Activated T-helper 1 cell treated with anti-CD3 and anti-CD28 coated beads, Interleukin-12 subunit alpha, Interleukin-12 subunit beta, Interleukin-2, Interleukin-4 antibody, amounts not matched to agents 30 ng/mL and 10 ng/mL and 1 ng/mL, durations not matched to agents 14 hours and 24 hours and 36 hours (primary cell): ENCODE measurements around the gene CYP4F3. TPM values are rescaled to one million over a fixed set of nuclear protein-coding genes. Genes with fewer than 3 reads are reported as not detected.

Source experiments
- DNase-seq: peaks from one replicate; pipeline ENCODE4 v3.0.0; 2021; ENCODE audit warnings: low spot score
- H3K27ac Mint-ChIP-seq: one replicate; pipeline ENCODE4 v1.8.0; 2021; ENCODE audit warnings: mild to moderate bottlenecking, mixed read lengths
- H3K27me3 Mint-ChIP-seq: one replicate; pipeline ENCODE4 v1.8.0; 2022; ENCODE audit warnings: mild to moderate bottlenecking, moderate library complexity, mixed read lengths; ENCODE audit not compliant: insufficient read depth
- H3K36me3 Mint-ChIP-seq: one replicate; pipeline ENCODE4 v1.8.0; 2021; ENCODE audit warnings: low read depth, mixed read lengths
- H3K4me1 Mint-ChIP-seq: one replicate; pipeline ENCODE4 v1.8.0; 2021; ENCODE audit warnings: low read depth, mixed read lengths
- H3K4me3 Mint-ChIP-seq: one replicate; pipeline ENCODE4 v1.8.0; 2021; ENCODE audit warnings: mild to moderate bottlenecking, moderate library complexity, mixed read lengths
- H3K9me3 Mint-ChIP-seq: one replicate; pipeline ENCODE4 v1.8.0; 2021; ENCODE audit warnings: mixed read lengths
- intact Hi-C: fragments of 100-400 bp; cut with micrococcal nuclease; formaldehyde crosslinking; loops from one replicate; pipeline ENCODE4 v1.15.1; 2024
- total RNA-seq: library from RNA; stranded (reverse); gene quantifications from 2 replicates; pipeline ENCODE4 v1.2.3, GENCODE V29; 2022

CYP4F3 gene
- total RNA-seq, 1 donor from 2014 or later: not detected

DNA sequence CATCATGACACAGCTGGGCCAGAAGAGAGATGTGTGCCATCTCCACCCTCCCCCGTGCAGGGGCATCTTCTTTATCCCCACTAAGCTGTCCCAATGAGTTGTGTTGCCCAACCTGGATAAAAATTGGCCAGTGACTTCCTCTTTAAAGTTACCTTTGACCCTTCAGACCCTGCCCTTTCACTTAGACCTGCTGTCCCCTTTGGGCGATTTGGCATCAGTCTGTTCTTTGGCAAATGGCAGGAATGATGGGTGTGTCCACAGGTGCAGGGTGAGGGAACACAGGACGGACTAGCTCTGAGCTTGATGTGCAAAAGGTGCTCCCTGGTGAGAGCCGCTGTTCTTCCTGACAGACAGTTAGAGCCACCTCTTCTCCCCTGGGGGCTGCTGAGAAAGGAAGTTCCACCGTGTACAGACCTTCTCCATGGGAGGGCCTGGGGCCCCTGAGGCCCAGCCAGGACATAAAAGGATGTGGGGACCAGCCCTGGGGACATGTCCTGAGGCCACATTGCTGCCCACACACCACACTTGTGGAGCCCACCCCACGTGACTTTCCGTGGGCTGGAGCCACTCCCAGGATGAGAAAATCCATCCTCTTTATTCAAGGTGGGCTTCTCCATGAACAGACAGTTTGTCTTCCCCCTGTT, 23.9 kb upstream of the CYP4F3 start:
- H3K27ac Mint-ChIP-seq: no peak overlapping the region
- no peaks in the 10 kb centered on the region for H3K36me3 Mint-ChIP-seq

DNA sequence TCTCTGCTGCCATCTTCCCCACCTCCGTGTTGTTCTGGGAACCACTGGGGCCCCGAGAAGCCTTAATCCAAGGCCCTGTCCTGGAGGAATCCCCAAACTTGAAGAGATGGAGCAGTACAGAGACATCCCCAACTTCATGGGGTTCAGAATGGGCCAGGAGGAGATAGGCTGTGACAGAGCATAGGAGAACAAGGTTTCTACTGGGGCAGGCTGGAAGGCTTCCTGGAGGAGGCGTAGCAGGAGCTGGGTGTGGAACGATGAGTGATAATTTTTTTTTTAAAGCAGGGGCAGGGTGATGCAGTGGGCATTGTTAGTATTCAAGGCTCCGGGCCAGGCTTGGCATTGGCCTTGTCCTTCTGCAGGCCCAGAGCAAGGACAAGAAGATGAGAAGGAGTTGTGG, 22.4 kb upstream of the CYP4F3 start:
- intact Hi-C loops: no loop called here
- Mint-ChIP-seq H3K9me3 (no peaks in the 10 kb centered on the region), H3K4me1 (no peaks in the 10 kb centered on the region), H3K4me3 (no peak overlapping the region), H3K27me3 (no peaks in the 10 kb centered on the region), H3K36me3 (no peaks in the 10 kb centered on the region), H3K27ac (no peak overlapping the region)
- DNase-seq: no peak

More for the DNA sequence above, 23.9 kb upstream of the CYP4F3 start:
- no peaks in the 10 kb centered on the region for H3K9me3 Mint-ChIP-seq
- H3K27me3 Mint-ChIP-seq: no peaks in the 10 kb centered on the region
- intact Hi-C loops: no loop called here
- no peak overlapping the region for H3K4me3 Mint-ChIP-seq
- no peak for DNase-seq
- H3K4me1 Mint-ChIP-seq: no peaks in the 10 kb centered on the region

DNA sequence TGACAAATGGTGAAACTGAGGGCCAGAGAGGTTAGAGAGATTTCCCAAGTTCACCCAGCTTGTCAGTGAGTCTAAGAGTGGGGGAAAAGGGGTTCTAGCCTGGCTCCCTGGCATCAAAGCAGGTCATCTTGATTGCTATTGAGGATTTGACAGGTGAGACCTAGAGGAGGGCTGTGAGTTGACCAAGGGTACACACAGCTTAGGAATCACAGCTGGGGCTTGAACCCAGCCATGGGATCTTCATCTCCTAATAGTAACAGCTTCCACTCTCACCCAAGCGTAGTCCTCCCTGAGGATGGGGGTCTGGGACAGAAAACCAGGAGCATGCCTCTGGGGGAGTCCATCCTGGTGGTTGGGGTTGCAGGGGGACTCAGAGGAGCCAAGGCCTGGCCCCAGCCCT, 18.9 kb upstream of the CYP4F3 start:
- no peaks in the 10 kb centered on the region for H3K27me3 Mint-ChIP-seq
- H3K4me3 Mint-ChIP-seq: no peak overlapping the region
- H3K4me1 Mint-ChIP-seq: no peaks in the 10 kb centered on the region
- H3K27ac Mint-ChIP-seq: no peak overlapping the region
- DNase-seq: no peak
- H3K36me3 Mint-ChIP-seq: no peaks in the 10 kb centered on the region
- no peaks in the 10 kb centered on the region for H3K9me3 Mint-ChIP-seq
- intact Hi-C loops: loop anchor here (10.0 kb wide), 1 partner anchor 763 kb away; no protein-coding TSS in a partner anchor

DNA sequence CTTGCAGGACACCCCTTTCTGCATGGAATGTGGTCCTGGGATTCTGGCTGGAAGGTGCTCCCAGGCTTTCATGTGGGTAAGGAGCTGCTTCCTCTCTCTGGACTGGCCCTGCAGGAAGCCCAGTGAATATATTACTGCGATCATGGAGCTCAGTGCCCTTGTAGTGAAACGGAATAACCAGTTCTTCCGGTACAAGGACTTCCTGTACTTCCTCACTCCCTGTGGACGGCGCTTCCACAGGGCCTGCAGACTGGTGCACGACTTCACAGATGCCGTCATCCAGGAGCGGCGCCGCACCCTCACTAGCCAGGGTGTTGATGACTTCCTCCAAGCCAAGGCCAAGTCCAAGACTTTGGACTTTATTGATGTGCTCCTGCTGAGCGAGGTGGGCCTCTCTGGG, 17.7 kb upstream of the CYP4F3 start:
- no peak for DNase-seq
- H3K27ac Mint-ChIP-seq: no peak overlapping the region
- H3K36me3 Mint-ChIP-seq: no peaks in the 10 kb centered on the region
- H3K4me1 Mint-ChIP-seq: no peaks in the 10 kb centered on the region
- H3K27me3 Mint-ChIP-seq: no peaks in the 10 kb centered on the region
- H3K4me3 Mint-ChIP-seq: no peak overlapping the region
- H3K9me3 Mint-ChIP-seq: no peaks in the 10 kb centered on the region
- intact Hi-C loops: loop anchor here (10.0 kb wide), 1 partner anchor 762 kb away; no protein-coding TSS in a partner anchor

DNA sequence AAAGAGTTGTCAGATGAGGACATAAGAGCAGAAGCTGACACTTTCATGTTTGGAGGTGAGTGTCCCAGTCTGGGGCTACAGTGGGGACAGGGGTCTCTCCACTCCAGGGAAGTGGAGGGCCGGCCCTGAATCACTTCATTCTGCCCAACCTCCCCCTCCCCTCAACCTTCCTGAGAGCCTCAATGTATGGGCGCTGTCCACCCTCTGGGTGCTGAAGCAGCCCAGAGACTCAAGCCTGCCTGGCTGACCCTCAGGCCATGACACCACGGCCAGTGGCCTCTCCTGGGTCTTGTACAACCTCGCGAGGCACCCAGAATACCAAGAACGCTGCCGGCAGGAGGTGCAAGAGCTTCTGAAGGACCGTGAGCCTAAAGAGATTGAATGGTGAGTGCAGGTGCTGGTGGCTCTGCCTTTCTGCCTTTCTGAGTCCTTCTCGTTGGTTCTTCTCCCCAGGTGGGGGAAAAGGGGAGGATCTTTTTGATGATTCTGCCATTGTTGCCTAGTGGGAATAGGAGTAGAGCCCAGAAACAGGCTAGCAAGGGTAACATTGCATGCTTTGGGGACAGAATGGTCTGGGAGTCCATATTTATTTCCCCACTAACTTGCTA, 16.9 kb upstream of the CYP4F3 start:
- intact Hi-C loops: loop anchor here (10.0 kb wide), 1 partner anchor 761 kb away; no protein-coding TSS in a partner anchor
- H3K9me3 Mint-ChIP-seq: no peaks in the 10 kb centered on the region

DNA sequence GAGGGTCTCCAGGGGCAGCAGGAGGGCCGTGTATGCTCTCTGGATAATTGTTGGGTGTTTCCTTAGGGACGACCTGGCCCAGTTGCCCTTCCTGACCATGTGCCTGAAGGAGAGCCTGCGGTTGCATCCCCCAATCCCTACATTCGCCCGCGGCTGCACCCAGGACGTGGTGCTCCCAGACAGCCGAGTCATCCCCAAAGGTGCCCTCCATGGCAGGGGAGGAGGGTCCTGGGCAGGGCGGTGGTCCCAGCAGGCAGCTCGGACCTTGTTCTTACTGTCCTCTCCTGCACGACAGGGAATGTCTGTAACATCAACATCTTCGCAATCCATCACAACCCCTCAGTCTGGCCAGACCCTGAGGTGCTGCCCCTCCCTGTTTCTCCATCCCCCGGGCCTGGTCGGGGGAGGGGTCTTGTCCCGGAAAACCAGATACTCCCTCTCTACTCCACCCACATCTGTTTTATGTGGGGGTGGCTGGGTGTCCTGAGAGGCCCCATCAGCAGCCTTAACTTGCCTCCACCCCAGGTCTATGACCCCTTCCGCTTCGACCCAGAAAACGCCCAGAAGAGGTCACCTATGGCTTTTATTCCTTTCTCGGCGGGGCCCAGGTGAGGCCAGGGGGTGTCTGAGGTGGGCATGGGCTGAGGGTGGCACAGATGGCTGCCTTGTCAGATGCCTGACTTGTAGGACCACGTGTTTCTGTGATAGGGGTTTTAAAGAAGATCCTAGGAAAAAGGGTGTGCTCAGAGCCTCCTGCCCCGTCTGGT, 12.3 kb upstream of the CYP4F3 start:
- Mint-ChIP-seq H3K27ac (no peak overlapping the region), H3K4me3 (no peak overlapping the region), H3K36me3 (no peaks in the 10 kb centered on the region), H3K4me1 (no peaks in the 10 kb centered on the region), H3K9me3 (no peaks in the 10 kb centered on the region), H3K27me3 (peaks cover 7% of the 10 kb centered on the region)
- DNase-seq: no peak
- intact Hi-C loops: loop anchor here (1.0 to 10.0 kb wide), 3 partner anchors 241 to 756 kb away; no protein-coding TSS in a partner anchor

More for the DNA sequence above, 16.9 kb upstream of the CYP4F3 start:
- Mint-ChIP-seq H3K27ac (no peak overlapping the region), H3K36me3 (no peaks in the 10 kb centered on the region), H3K27me3 (no peaks in the 10 kb centered on the region), H3K4me1 (no peaks in the 10 kb centered on the region), H3K4me3 (no peak overlapping the region)
- no peak for DNase-seq

GRCh38 chr19:15629003-15629880, 11.5 kb upstream of the CYP4F3 start:
- Mint-ChIP-seq H3K9me3 (no peaks in the 10 kb centered on the region), H3K27ac (no peak overlapping the region), H3K4me1 (no peaks in the 10 kb centered on the region), H3K36me3 (no peaks in the 10 kb centered on the region), H3K27me3 (peaks cover 7% of the 10 kb centered on the region), H3K4me3 (no peak overlapping the region)
- DNase-seq: peak; percentile 74
- intact Hi-C loops: loop anchor here (1.0 to 10.0 kb wide), 3 partner anchors 240 to 756 kb away; no protein-coding TSS in a partner anchor

- no peak for DNase-seq
- intact Hi-C loops: no loop called here
- no peaks in the 10 kb centered on the region for H3K36me3 Mint-ChIP-seq
- no peaks in the 10 kb centered on the region for H3K4me1 Mint-ChIP-seq
- peaks cover 7% of the 10 kb centered on the region for H3K27me3 Mint-ChIP-seq
- no peak overlapping the region for H3K4me3 Mint-ChIP-seq
- no peaks in the 10 kb centered on the region for H3K9me3 Mint-ChIP-seq
- no peak overlapping the region for H3K27ac Mint-ChIP-seq
Observed at GRCh38 chr19:15631817-15632216, 8.9 kb upstream of the CYP4F3 start.

DNA sequence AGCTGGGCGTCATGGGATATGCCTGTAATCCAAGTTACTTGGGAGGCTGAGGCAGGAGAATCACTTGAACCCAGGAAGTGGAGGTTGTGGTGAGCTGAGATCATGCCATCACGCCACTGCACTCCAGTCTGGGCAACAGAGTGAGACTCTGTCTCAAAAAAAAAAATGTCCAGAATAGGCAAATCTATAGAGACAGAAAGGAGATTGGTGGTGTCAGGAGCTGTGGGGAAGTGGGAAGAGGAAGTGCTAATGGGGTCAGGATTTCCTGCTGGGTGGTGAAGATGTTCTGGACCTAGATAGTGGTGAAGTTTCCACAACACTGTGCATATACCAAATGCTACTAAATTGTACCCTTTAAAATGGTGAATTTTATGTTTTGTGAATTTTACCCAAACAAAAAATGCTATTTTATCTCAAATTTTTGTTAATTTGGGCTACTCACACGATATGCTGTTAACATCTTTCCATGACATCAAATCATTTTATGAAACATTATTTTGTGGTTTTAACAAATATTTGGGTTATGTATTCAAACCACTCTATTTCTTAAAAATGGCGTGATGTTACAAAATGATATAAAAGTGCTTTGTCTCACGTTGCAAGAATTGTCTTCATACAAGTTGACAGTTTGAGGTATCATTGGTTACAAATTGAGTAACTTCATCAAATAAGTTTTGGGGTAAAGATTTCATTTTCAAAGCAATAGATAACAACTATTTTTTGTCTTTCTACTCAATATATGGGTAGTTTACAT, 7.4 kb upstream of the CYP4F3 start:
- H3K36me3 Mint-ChIP-seq: no peaks in the 10 kb centered on the region
- no peaks in the 10 kb centered on the region for H3K4me1 Mint-ChIP-seq
- H3K27me3 Mint-ChIP-seq: peaks cover 7% of the 10 kb centered on the region
- H3K9me3 Mint-ChIP-seq: no peaks in the 10 kb centered on the region
- no peak overlapping the region for H3K4me3 Mint-ChIP-seq
- intact Hi-C loops: no loop called here
- no peak for DNase-seq
- H3K27ac Mint-ChIP-seq: no peak overlapping the region

DNA sequence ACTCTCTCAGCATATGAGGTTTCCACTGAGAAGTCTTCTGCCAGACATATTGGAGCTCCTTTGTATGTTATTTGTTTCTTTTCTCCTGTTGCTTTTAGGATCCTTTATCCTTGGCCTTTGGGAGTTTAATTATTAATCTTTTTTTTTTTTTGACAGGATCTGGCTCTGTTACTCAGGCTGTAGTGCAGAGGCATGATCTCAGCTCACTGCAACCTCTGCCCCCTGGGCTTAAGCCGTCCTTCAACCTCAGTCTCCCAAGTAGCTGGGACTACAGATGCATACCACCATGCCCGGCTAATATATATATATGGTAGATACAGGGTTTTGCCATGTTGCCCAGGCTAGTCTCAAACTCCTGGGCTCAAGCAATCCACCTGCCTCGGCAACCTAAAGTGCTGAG, 6.6 kb upstream of the CYP4F3 start:
- intact Hi-C loops: no loop called here
- no peaks in the 10 kb centered on the region for H3K9me3 Mint-ChIP-seq
- H3K27me3 Mint-ChIP-seq: peaks cover 7% of the 10 kb centered on the region
- no peak overlapping the region for H3K27ac Mint-ChIP-seq
- no peaks in the 10 kb centered on the region for H3K4me1 Mint-ChIP-seq
- DNase-seq: no peak
- H3K36me3 Mint-ChIP-seq: no peaks in the 10 kb centered on the region
- no peak overlapping the region for H3K4me3 Mint-ChIP-seq

DNA sequence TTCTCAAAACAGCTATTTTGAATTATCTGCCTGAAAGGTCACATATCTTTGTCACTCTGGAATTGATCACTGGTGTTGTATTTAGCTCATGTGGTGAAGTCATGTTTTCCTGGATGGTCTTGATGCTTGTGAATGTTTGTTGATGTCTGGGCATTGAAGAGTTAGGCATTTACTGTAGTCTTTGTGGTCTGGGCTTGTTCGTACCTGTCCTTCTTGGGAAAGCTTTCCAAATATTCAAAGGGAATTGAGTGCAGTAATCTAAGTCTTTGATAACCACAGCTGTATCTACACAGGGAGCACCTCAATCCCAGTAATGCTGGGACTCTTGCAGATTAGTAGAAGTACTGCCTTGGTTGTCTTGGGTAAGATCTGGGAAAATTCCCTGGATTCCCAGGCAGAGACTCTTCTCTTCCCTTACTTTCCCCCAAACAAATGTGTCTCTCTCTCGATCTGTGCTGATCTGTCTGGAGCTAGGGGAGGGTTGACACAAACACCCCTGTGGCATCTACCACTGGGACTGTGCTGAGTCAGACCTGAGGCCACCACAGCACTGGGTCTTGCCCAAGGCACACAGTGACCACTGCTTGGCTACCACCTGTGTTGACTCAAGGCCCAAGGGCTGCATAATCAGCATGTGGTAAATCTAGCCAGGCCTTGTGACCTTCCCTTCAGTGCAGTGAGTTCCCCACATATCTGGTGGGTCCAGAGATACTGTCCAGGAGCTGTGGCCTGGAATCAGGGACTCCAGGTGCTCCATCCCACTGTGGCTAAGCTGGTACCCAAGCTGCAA, 5.5 kb upstream of the CYP4F3 start:
- Mint-ChIP-seq H3K4me3 (no peak overlapping the region), H3K36me3 (no peaks in the 10 kb centered on the region), H3K4me1 (no peaks in the 10 kb centered on the region), H3K27me3 (peaks cover 7% of the 10 kb centered on the region), H3K9me3 (no peaks in the 10 kb centered on the region), H3K27ac (no peak overlapping the region)
- DNase-seq: no peak
- intact Hi-C loops: no loop called here
